Activated CD4-positive, alpha-beta T cell treated with anti-CD3 and anti-CD28 coated beads for 48 hours (primary cell): Measurements from ENCODE around the gene RNASE1.
"Not testable (repeated sequence)": the region's sequence is repeated elsewhere in the genome, so short reads cannot be mapped to it uniquely, and the experiment has no call there.

ENCODE experiments used
- DNase-seq: peaks from one replicate; pipeline ENCODE4 v3.0.0-alpha.2; 2020

RNASE1 gene

DNA sequence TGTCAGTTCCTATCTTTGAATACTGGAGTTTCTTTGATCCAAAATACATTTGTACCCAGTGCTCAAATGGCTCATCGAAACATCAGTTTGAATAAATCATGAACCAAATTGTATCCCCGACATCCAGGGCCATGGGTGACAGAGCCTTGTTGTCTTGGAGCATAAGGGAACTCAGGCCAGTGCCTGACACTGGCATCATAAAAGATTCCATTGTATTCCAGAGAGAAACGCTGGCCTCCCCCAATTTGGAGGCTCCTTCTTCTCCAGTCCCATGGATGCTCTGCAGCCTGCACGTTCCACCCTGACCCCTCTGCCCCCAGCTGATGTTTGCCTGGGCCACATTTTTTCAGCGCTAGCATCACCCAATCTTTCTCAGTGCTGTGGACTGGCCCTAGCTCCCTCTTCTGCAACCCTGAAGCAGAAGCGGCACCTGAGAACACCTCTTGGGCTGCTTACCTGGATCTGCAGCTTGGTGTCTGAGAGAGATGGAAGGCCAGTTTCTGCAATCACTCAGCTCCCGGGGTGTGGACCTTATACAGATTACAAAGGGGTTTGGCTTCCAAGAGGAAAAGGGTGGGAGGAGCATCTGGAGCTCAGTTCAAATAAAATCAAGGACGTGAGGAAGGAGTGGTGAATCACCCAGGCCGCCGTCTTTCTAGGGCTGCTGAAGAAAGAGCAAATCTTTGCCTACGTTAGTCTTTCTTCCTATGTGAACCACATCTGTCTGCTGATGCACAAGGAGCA, at the start of gene RNASE1:
TSS of gene RNASE1 (minus strand) at position 504 of the 744 bp plus-strand sequence. CDS start 776 bp downstream, outside the sequence.
- no peak for DNase-seq

- no peak for DNase-seq
These were observed 46.4 kb upstream of the RNASE1 start for GRCh38 chr14:20848955-20849570.

DNA sequence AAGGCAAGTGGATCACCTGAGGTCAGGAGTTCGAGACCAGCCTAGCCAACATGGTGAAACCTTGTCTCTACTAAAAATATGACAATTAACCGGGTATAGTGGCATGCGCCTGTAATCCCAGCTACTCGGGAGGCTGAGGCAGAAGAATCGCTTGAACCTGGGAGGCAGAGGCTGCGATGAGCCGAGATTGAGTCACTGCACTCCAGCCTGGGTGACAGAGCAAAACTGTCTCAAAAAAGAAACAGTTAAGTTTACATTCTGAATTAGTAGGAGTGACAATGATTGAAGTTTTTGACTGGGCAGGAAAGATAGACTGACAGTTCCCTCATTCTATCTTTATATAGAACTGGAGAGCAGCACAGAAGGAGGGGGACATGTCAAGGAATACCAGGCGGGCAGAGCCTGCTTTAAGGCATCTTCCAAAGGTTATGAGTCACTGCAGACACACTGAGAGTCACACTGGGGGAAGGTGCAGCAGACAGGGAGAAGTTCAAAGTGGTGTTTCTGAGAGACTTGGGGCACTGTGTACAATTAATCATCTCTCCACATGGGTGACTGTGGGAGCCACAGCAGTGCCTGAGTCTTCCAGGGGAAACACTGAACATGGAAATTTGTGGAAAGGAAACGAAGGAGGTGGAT, 45.8 kb upstream of the RNASE1 start:
- DNase-seq: no peak

DNA sequence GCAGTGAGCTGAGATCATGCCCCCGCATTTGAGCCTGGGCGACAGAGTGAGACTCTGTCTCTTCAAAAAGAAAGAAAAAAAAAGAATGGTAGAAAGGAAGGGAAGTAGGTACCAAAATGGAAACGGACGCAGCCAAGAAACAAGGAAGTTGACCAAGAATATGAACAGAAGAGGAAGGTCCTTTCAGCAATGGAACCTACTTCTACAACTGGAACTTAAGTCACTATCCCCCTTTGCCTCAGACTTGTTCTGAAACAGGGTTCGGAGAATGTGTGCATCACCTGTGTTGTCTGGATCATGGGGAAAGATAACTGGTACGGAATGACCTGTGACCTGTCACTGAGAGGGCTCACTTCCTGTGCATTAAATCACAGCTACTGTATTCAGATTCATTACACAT, 43.9 kb upstream of the RNASE1 start:
- no peak for DNase-seq

GRCh38 chr14:20841096-20841495, 38.5 kb upstream of the RNASE1 start:
- DNase-seq: no peak

- no peak for DNase-seq
These were observed 35.2 kb upstream of the RNASE1 start for GRCh38 chr14:20837831-20838230.

- no peak for DNase-seq
These were observed 34.2 kb upstream of the RNASE1 start for GRCh38 chr14:20836668-20837338.

GRCh38 chr14:20834899-20835298, 32.3 kb upstream of the RNASE1 start:
- DNase-seq: no peak

DNA sequence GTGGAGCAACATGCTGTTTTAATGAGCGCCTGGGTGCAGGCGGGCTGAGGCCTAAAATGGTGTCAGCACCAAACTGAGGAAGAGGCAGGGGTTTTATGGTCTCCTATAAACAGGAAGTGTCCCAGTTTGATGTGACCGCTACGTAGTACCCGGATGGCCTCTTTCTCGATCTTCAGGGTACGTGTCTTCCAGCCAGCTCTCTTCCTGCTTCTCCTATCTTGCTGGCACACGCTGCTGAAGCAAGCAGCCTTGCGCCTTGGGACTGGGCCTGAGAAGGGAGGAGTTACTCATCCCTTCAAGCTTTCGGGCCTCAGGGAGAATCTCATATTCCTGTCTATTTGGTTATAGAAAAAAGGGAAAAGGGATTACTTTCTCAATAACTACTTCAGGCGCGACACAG, 28.2 kb upstream of the RNASE1 start:
- no peak for DNase-seq

DNA sequence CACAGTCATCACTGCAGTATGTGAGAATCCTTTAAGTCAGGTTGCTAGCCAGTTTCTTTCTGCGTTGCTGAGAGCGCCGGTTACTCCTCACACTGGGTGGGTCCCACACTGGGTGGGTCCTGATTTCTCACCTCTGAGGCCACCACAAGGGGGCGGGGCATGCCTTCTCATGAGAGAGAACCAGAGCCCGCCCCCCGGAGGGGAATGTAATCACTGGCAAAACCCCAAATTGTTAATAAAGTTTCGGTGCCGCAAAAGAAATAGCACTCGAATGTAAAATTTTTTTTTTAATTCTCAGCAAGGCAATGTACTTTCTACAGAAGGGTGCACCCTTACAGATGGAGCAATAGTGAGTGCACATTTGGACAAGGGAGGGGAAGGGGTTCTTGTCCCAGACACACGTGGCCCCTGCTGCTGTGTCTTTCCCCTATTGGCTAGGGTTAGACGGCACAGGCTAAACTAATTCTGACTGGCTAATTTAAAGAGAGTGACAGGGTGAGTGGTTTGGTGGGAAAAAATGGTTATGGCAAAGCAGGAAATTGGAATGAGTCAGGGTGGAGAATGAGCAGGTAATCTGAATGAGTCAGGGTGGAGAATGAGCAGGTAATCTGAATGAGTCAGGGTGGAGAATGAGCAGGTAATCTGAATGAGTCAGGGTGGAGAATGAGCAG, 25.5 kb upstream of the RNASE1 start:
- not testable (repeated sequence) for DNase-seq

DNA sequence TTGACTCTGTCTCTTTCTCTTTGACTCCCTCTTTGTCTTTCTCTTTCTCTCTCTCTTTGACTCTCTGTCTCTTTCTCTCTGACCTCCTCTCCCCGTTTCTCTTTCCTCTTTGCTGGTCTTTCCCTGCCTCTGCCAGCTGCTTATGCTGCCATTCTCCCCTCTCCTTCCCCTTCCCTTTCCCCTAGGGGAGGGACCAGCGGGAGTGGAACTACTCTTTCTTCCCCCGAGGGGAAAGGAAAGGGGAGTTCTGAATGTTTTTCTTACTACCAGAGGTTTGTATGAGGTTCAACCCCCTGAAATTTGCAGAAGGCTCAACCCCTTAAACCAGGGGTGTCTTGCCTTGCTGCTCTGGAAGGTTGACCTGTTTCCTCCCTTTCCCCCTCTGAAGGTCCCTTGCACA, 24.7 kb upstream of the RNASE1 start:
- DNase-seq: no peak

- not testable (repeated sequence) for DNase-seq
These were observed 24.0 kb upstream of the RNASE1 start for GRCh38 chr14:20826666-20827065.

- DNase-seq: no peak
These were observed 21.2 kb upstream of the RNASE1 start for GRCh38 chr14:20823859-20824258.

GRCh38 chr14:20821521-20822108, 19.0 kb upstream of the RNASE1 start:
- not testable (repeated sequence) for DNase-seq

GRCh38 chr14:20820063-20820904, 17.6 kb upstream of the RNASE1 start:
- DNase-seq: no peak

DNA sequence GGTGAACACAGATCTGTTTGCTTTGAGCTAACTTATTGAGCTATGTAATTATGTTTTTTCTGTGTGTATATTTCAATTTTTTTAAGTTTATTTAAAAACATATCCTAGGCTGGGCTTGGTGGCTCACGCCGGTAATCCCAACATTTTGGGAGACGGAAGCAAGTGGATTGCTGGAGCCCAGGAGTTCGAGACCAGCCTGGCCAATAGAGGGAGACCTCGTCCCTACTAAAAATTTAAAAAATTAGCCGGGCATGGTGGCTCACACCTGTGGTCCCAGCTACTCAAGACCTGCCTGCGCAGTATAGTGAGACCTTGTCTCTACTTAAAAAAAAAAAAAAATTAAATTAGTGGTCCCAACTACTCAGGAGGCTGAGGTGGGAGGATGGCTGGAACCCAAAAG, 16.2 kb upstream of the RNASE1 start:
- no peak for DNase-seq

- not testable (repeated sequence) for DNase-seq
These were observed 13.3 kb upstream of the RNASE1 start for GRCh38 chr14:20815946-20816345.

GRCh38 chr14:20811986-20812975, 9.6 kb upstream of the RNASE1 start:
- no peak for DNase-seq

- no peak for DNase-seq
These were observed 7.3 kb upstream of the RNASE1 start for GRCh38 chr14:20809917-20810316.

- no peak for DNase-seq
These were observed 5.5 kb upstream of the RNASE1 start for GRCh38 chr14:20808162-20808483.
